ENCODE results near the gene ASB2. TPM values are rescaled to one million over a fixed set of nuclear protein-coding genes. Genes with fewer than 3 reads are reported as not detected.

The ASB2 gene
- total RNA-seq, 3 donors from 2014 or later (not counting 1 experiment from before 2014, with no cell fraction given): 3.7 to 7.2 (median 4.8) TPM

GRCh38 chr14:93929657-93930056, 46.7 kb downstream of the ASB2 start:
- Mint-ChIP-seq H3K27ac (no peak overlapping the region), H3K27me3 (ENCODE audit: low read depth in 2 of 2) (no peaks in the 10 kb centered on the region), H3K4me1 (no peaks in the 10 kb centered on the region), H3K9me3 (no peaks in the 10 kb centered on the region), H3K36me3 (no peaks in the 10 kb centered on the region), H3K4me3 (no peak overlapping the region)
- Histone ChIP-seq H3K4me1 (ENCODE audit: control insufficient read depth, insufficient read depth, low read length) (no peaks in the 10 kb centered on the region), H3K36me3 (ENCODE audit: control insufficient read depth, insufficient read depth, low read length) (no peaks in the 10 kb centered on the region), H3K4me3 (ENCODE audit: low read length) (no peak overlapping the region), H3K27ac (ENCODE audit: low read length) (no peak overlapping the region), H3K27me3 (ENCODE audit: control insufficient read depth, insufficient read depth, low read length) (no peaks in the 10 kb centered on the region), H3K9me3 (ENCODE audit: control insufficient read depth, insufficient read depth, low read length) (no peaks in the 10 kb centered on the region)
- DNase-seq: no peak
- no peak for ATAC-seq
- TF ChIP-seq CTCF (IDR thresholded peaks at IDR 0.05): no peak
- 95% methylated on average over 11 of the region's 11 CpGs for WGBS (ENCODE audit: insufficient coverage)
- intact Hi-C loops (cut with micrococcal nuclease): no loop called here

GRCh38 chr14:93929048-93929535, 47.3 kb downstream of the ASB2 start:
- TF ChIP-seq CTCF (IDR thresholded peaks at IDR 0.05): no peak
- Mint-ChIP-seq H3K27ac (no peak overlapping the region), H3K36me3 (no peaks in the 10 kb centered on the region)

DNA sequence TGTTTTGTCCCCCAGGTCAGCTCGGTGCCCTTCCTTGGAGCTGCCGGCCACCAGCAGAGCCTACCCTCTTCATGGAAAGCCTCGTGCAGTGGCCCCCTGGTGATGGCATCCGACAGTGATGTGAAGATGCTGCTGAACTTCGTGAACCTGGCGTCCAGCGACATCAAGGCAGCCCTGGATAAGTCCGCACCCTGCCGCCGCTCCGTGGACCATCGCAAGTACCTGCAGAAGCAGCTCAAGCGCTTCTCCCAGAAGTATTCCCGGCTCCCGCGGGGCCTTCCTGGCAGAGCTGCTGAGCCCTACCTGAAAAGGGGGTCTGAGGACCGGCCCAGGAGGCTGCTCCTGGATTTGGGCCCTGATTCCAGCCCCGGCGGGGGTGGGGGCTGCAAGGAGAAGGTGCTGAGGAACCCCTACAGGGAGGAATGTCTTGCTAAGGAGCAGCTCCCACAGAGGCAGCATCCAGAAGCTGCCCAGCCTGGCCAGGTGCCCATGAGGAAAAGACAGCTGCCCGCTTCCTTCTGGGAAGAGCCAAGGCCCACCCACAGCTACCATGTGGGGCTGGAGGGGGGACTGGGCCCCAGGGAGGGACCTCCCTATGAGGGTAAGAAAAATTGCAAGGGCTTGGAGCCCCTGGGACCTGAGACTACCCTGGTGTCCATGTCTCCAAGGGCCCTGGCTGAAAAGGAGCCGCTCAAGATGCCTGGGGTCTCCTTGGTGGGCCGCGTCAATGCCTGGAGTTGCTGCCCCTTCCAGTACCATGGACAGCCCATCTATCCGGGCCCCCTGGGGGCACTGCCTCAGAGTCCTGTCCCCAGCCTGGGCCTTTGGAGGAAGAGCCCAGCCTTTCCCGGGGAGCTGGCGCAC, 48.0 kb downstream of the ASB2 start:
- no peak overlapping the region for H3K27ac ChIP-seq (ENCODE audit: low read length)
- intact Hi-C loops (cut with micrococcal nuclease): no loop called here
- Mint-ChIP-seq H3K4me3 (no peak overlapping the region), H3K4me1 (no peaks in the 10 kb centered on the region), H3K9me3 (no peaks in the 10 kb centered on the region), H3K36me3 (no peaks in the 10 kb centered on the region), H3K27me3 (ENCODE audit: low read depth in 2 of 2) (no peaks in the 10 kb centered on the region), H3K27ac (no peak overlapping the region)
- ATAC-seq (no peak), DNase-seq (no peak)
- H3K36me3 ChIP-seq (ENCODE audit: control insufficient read depth, insufficient read depth, low read length): no peaks in the 10 kb centered on the region
- WGBS (ENCODE audit: insufficient coverage): 90% methylated on average over 26 of the region's 26 CpGs
- no peak for TF ChIP-seq CTCF (IDR thresholded peaks at IDR 0.05)
- no peaks in the 10 kb centered on the region for H3K4me1 ChIP-seq (ENCODE audit: control insufficient read depth, insufficient read depth, low read length)
- H3K27me3 ChIP-seq (ENCODE audit: control insufficient read depth, insufficient read depth, low read length): no peaks in the 10 kb centered on the region
- no peak overlapping the region for H3K4me3 ChIP-seq (ENCODE audit: low read length)
- H3K9me3 ChIP-seq (ENCODE audit: control insufficient read depth, insufficient read depth, low read length): no peaks in the 10 kb centered on the region

More at GRCh38 chr14:93929048-93929535, 47.3 kb downstream of the ASB2 start:
- Histone ChIP-seq H3K27me3 (ENCODE audit: control insufficient read depth, insufficient read depth, low read length) (no peaks in the 10 kb centered on the region), H3K4me3 (ENCODE audit: low read length) (no peak overlapping the region), H3K27ac (ENCODE audit: low read length) (no peak overlapping the region), H3K9me3 (ENCODE audit: control insufficient read depth, insufficient read depth, low read length) (no peaks in the 10 kb centered on the region), H3K36me3 (ENCODE audit: control insufficient read depth, insufficient read depth, low read length) (no peaks in the 10 kb centered on the region), H3K4me1 (ENCODE audit: control insufficient read depth, insufficient read depth, low read length) (no peaks in the 10 kb centered on the region)
- WGBS (ENCODE audit: insufficient coverage): 92% methylated on average over 13 of the region's 13 CpGs
- no peak overlapping the region for H3K4me3 Mint-ChIP-seq
- intact Hi-C loops (cut with micrococcal nuclease): no loop called here
- no peaks in the 10 kb centered on the region for H3K27me3 Mint-ChIP-seq (ENCODE audit: low read depth in 2 of 2)
- no peaks in the 10 kb centered on the region for H3K4me1 Mint-ChIP-seq
- no peaks in the 10 kb centered on the region for H3K9me3 Mint-ChIP-seq
- ATAC-seq (no peak), DNase-seq (no peak)
